ENCODE results near the gene BRD1. TPM values are rescaled to one million over a fixed set of nuclear protein-coding genes. Genes with fewer than 3 reads are reported as not detected.

BRD1 gene
- total RNA-seq, 4 donors from 2014 or later: 21.2 to 37.1 (median 28.6) TPM

DNA sequence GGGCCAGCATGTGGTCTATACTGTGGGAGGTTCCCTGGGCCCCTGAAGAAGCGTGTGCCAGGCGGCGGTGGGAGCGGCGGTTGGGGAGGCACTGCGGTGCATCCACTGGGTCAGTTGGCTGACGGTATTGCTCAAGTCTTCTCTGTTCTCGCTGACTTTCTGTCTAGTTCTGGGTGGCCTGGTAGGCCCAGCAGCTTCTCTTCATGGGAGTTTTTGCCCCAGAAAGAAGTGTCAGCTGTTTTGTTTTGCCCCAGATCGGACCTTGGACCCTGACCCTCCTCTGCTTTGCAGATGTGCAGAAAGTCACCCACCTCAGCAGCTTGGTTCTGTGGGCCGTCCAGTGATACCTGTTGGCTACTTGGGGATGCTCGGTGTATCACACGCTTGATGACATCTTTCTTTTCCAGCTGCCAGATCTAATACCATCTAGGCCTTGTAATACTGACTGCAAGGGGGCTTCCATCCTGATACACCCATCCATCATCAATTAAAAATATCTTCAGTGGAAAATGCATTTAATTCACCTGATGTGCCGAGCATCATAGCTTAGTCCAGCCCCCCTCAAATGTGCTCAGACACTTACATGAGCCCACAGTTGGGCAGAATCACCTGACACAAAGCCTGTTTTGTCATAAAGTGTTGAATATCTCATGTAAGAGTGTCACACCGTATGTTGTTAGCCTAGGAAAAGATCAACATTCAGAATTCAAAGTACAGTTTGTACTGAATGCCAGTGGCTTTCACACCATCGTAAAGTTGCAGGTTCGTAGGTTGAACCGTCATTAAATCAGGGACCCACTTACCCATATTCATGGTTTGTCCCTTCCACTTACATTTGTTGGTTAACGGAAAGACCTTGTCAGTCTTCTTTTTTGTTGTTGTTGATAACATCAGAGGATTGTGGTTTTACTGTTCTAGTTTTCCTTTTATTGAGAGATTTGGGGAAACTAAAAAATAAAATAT, 39.9 kb upstream of the BRD1 start:
- TF ChIP-seq, protein P1, sequence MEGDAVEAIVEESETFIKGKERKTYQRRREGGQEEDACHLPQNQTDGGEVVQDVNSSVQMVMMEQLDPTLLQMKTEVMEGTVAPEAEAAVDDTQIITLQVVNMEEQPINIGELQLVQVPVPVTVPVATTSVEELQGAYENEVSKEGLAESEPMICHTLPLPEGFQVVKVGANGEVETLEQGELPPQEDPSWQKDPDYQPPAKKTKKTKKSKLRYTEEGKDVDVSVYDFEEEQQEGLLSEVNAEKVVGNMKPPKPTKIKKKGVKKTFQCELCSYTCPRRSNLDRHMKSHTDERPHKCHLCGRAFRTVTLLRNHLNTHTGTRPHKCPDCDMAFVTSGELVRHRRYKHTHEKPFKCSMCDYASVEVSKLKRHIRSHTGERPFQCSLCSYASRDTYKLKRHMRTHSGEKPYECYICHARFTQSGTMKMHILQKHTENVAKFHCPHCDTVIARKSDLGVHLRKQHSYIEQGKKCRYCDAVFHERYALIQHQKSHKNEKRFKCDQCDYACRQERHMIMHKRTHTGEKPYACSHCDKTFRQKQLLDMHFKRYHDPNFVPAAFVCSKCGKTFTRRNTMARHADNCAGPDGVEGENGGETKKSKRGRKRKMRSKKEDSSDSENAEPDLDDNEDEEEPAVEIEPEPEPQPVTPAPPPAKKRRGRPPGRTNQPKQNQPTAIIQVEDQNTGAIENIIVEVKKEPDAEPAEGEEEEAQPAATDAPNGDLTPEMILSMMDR (IDR thresholded peaks at IDR 0.05; ENCODE audit: low read depth): no peak

DNA sequence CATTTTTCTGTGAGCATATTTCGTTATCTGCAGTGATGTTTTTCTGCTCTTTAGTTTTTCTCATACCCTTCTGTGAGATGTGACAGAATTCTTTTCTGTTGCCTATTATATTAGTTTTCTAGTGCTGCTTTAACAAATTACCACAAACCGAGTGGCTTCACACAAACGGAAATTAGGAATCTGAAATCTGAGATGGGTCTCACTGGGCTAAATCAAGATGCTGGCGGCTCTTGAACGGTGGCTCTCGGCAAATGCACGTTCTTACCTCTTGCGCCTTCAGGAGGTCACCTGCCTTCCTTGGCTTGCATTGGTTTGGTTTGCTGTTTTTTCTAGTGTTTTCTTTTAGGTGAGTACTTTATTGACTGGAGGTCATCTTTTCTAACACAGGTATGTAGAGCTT, 39.0 kb upstream of the BRD1 start:
- TF ChIP-seq, protein P1 (IDR thresholded peaks at IDR 0.05; ENCODE audit: low read depth): no peak

- TF ChIP-seq, protein P1 (IDR thresholded peaks at IDR 0.05; ENCODE audit: low read depth): no peak
Measured at GRCh38 chr22:49866134-49866533, 38.5 kb upstream of the BRD1 start.

DNA sequence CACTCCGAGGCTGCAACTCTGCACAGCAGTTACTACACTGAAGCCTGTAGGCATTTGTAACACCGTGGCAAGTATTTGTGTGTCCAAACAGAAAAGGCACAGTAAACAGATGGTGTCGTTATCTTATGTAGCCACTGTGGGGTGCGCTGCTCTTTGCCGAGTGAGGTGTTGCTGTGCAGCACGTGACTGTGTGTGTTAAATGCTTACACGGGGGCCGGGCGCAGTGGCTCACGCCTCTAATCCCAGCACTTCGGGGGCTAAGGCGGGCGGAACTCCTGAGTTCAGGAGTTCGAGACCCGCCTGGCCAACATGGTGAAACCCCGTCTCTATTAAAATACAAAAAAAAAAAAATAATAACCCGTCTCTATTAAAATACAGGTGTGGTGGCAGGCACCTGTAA, 37.5 kb upstream of the BRD1 start:
- TF ChIP-seq, protein P1 (IDR thresholded peaks at IDR 0.05; ENCODE audit: low read depth): no peak

DNA sequence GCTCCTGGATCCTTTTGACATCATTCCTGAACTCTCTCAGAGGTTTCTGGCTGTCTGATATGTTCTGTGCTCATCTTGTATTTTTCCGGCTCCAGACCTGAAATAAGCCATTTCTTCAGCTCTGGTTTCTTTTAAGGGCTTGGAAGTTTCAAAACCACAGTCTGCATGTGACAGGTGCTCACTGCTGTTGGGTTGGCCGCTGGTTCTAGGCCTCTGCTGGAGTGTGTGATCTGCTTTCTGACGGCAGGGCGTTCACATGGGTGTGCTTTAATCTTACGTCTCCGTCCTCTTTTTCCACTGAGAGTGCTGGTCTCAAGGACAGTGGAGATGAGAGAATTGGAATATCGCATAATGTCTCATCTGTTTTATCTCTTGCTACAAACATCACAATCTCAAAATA, 36.3 kb upstream of the BRD1 start:
- TF ChIP-seq, protein P1 (IDR thresholded peaks at IDR 0.05; ENCODE audit: low read depth): no peak

- TF ChIP-seq, protein P1 (IDR thresholded peaks at IDR 0.05; ENCODE audit: low read depth): no peak
Measured at GRCh38 chr22:49862496-49862776, 34.8 kb upstream of the BRD1 start.

GRCh38 chr22:49861642-49862495, 34.2 kb upstream of the BRD1 start:
- TF ChIP-seq, protein P1 (IDR thresholded peaks at IDR 0.05; ENCODE audit: low read depth): no peak

All from subcutaneous adipose tissue (tissue), 4 donors.